Left ventricle myocardium inferior (tissue), 1 donor: Measurements from ENCODE around the gene AMDHD1. TPM values are rescaled to one million over a fixed set of nuclear protein-coding genes. Genes with fewer than 3 reads are reported as not detected.

Experiments
- DNase-seq: peaks from one replicate; pipeline ENCODE4 v3.0.0-alpha.2; 2020
- H3K27ac ChIP-seq: fragments of 200-600 bp; replicated peaks from 2 replicates; pipeline ENCODE4 v1.8.0; 2021
- H3K27me3 ChIP-seq: fragments of 200-600 bp; 2 replicates; pipeline ENCODE4 v1.8.0; 2021; ENCODE audit warnings: low read depth
- H3K36me3 ChIP-seq: fragments of 200-600 bp; 2 replicates; pipeline ENCODE4 v1.8.0; 2021
- H3K4me1 ChIP-seq: fragments of 200-600 bp; 2 replicates; pipeline ENCODE4 v1.8.0; 2021
- H3K4me3 ChIP-seq: fragments of 200-600 bp; 2 replicates; pipeline ENCODE4 v1.8.0; 2021; ENCODE audit warnings: mild to moderate bottlenecking, moderate library complexity
- H3K9me3 ChIP-seq: fragments of 200-600 bp; replicated peaks from 2 replicates; pipeline ENCODE4 v1.8.0; 2021
- CTCF ChIP-seq: fragments of 200-600 bp; IDR thresholded peaks from 2 replicates; pipeline ENCODE4 v1.8.0; 2021; ENCODE audit warnings: antibody characterized with exemption, mild to moderate bottlenecking, borderline replicate concordance
- intact Hi-C: fragments of 100-400 bp; cut with micrococcal nuclease; formaldehyde crosslinking; loops from one replicate; pipeline ENCODE4 v1.11.0; 2022
- total RNA-seq: library from RNA; stranded (reverse); fragmentation: NEBNext Ultra II Directional; extraction: Animal tissue kit (Norgen Biotek cat#: 25700); gene quantifications from one replicate; pipeline ENCODE4 v1.2.1, GENCODE V29; 2021
- donor health status: DM: no; HTN: yes; CAD: no; lungs with severe emphysema.

AMDHD1 gene
- total RNA-seq, 1 donor from 2014 or later = 0.47 TPM

GRCh38 chr12:95974358-95974757, 31.2 kb downstream of the AMDHD1 start:
- DNase-seq = no peak

GRCh38 chr12:95975491-95975890, 32.4 kb downstream of the AMDHD1 start:
- DNase-seq = no peak
- no peaks in the 10 kb centered on the region for H3K27me3 ChIP-seq
- no peak for TF ChIP-seq CTCF

More at GRCh38 chr12:95974358-95974757, 31.2 kb downstream of the AMDHD1 start:
- TF ChIP-seq CTCF = no peak
- H3K4me3 ChIP-seq = no peak overlapping the region
- H3K4me1 ChIP-seq = no peaks in the 10 kb centered on the region
- no peaks in the 10 kb centered on the region for H3K27me3 ChIP-seq
- no peaks in the 10 kb centered on the region for H3K36me3 ChIP-seq
- no peak overlapping the region for H3K27ac ChIP-seq
- no peaks in the 10 kb centered on the region for H3K9me3 ChIP-seq
- intact Hi-C loops = no loop called here

GRCh38 chr12:95976416-95976832, 33.3 kb downstream of the AMDHD1 start:
- no peak overlapping the region for H3K27ac ChIP-seq
- intact Hi-C loops = no loop called here
- no peak for TF ChIP-seq CTCF
- no peak for DNase-seq
- no peaks in the 10 kb centered on the region for H3K27me3 ChIP-seq
- H3K36me3 ChIP-seq = no peaks in the 10 kb centered on the region
- no peak overlapping the region for H3K4me3 ChIP-seq
- H3K4me1 ChIP-seq = no peaks in the 10 kb centered on the region
- H3K9me3 ChIP-seq = no peaks in the 10 kb centered on the region

More at GRCh38 chr12:95975491-95975890, 32.4 kb downstream of the AMDHD1 start:
- H3K36me3 ChIP-seq = no peaks in the 10 kb centered on the region
- H3K4me1 ChIP-seq = no peaks in the 10 kb centered on the region
- H3K4me3 ChIP-seq = no peak overlapping the region
- H3K27ac ChIP-seq = no peak overlapping the region
- intact Hi-C loops = no loop called here
- H3K9me3 ChIP-seq = no peaks in the 10 kb centered on the region

- DNase-seq = no peak
- intact Hi-C loops = no loop called here
- no peak for TF ChIP-seq CTCF
These were observed 34.7 kb downstream of the AMDHD1 start for GRCh38 chr12:95977764-95978305.

GRCh38 chr12:95978351-95978750, 35.2 kb downstream of the AMDHD1 start:
- no peak overlapping the region for H3K27ac ChIP-seq
- TF ChIP-seq CTCF = no peak
- no peaks in the 10 kb centered on the region for H3K9me3 ChIP-seq
- intact Hi-C loops = no loop called here
- no peaks in the 10 kb centered on the region for H3K27me3 ChIP-seq
- no peaks in the 10 kb centered on the region for H3K4me1 ChIP-seq
- H3K36me3 ChIP-seq = no peaks in the 10 kb centered on the region
- DNase-seq = no peak
- no peak overlapping the region for H3K4me3 ChIP-seq

More at GRCh38 chr12:95977764-95978305, 34.7 kb downstream of the AMDHD1 start:
- Histone ChIP-seq H3K27me3 (no peaks in the 10 kb centered on the region), H3K4me1 (no peaks in the 10 kb centered on the region), H3K36me3 (no peaks in the 10 kb centered on the region), H3K4me3 (no peak overlapping the region), H3K9me3 (no peaks in the 10 kb centered on the region), H3K27ac (no peak overlapping the region)
